Activated CD8-positive, alpha-beta memory T cell treated with anti-CD3 and anti-CD28 coated beads for 36 hours (primary cell): ENCODE data around the gene JAML. TPM values are rescaled to one million over a fixed set of nuclear protein-coding genes. Genes with fewer than 3 reads are reported as not detected.
"Not testable (repeated sequence)": the region's sequence is repeated elsewhere in the genome, so short reads cannot be mapped to it uniquely, and the experiment has no call there.

Experiments
- CTCF ChIA-PET: fragments of 350-600 bp; sonication (Branson Sonifier 250); formaldehyde crosslinking; loops from one replicate; lab custom pipeline; 2021; ENCODE audit warnings: antibody characterized with exemption; lab: Charles Lee
- POLR2A ChIA-PET: fragments of 350-600 bp; sonication (Branson Sonifier 250); formaldehyde crosslinking; loops from one replicate; lab custom pipeline; 2021; ENCODE audit warnings: antibody characterized with exemption; lab: Charles Lee
- total RNA-seq, 2 experiments: library from RNA; stranded (reverse); gene quantifications; one replicate each; pipeline ENCODE4 v1.2.3, GENCODE V29; 2021

JAML gene
- total RNA-seq, 2 experiments from 2014 or later: 300 to 305 TPM

DNA sequence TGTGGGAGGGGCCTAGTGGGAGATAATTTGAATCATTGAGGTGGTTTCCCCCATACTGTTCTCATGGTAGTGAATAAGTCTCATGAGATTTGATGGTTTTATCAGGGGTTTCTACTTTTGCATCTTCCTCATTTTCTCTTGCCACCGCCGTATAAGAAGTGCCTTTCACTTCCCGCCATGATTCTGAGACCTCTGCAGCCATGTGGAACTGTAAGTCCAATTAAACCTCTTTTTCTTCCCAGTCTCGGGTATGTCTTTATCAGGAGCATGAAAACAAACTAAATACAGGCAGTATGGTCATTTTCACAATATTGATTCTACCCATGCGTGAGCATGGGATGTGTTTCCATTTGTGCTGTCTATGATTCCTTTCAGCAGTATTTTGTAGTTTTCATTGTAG lies 32.0 kb downstream of the JAML start:
- CTCF ChIA-PET, POLR2A ChIA-PET: not testable (repeated sequence)

DNA sequence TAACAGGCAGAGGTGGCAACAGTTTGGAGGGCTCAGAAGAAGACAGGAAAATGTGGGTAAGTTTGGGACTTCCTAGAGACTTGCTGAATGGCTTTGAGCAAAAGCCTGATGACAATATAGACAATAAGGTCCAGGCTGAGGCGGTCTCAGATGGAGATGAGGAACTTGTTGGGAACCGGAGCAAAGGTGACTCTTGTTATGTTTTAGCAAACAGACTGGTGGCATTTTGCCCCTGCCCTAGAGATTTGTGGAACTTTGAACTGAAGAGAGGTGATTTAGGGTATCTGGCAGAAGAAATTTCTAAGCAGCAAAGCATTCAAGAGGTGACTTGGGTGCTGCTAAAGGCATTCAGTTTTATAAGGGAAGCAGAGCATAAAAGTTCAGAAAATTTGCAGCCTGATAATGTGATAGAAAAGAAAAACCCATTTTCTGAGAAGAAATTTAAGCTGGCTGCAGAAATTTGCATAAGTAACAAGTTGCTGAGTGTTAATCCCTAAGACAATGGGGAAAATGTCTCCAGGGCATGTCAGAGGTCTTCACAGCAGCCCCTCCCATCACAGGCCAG lies 33.8 kb downstream of the JAML start:
- POLR2A ChIA-PET, CTCF ChIA-PET: not testable (repeated sequence)

DNA sequence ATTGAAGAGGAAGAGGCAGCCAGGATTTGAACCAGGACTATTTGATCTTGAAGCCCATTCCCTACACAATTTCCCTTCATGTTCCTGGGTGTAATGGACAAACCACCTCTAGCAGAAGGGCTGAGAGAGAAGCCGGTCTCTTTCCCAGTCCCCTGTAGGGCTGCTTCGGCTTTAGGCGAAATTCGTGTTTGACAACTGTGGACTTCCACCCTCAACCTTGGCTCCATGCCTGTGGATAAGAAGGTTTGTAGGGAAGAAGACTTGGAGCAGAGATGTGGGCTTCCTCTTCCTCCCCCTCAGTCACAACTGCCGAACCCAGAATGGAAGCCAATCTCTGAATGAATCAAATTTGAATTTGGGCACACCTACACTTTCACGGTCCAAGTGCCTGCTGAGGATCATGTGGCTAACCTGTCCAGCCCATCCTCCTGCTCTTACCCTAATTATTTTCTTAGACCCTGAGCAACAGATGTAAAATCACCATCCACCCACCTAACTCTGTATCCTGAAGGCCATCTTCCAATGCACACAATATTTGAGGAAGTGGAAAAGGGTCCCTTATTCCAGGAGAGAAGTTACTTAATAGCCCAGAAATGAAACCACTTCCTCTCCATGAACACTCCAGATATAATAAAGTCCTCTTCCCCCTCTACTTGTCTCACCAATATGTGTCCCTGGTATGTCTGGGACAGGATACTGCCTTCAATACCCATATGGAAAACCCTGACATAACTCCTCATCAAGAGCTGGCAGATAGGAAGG lies 38.3 kb downstream of the JAML start:
- ChIA-PET CTCF (interaction anchor here (1.4 kb wide), 1 partner anchor 15 kb away, joined by 4 read pairs; no protein-coding TSS in a partner anchor), POLR2A (no interaction called here)

DNA sequence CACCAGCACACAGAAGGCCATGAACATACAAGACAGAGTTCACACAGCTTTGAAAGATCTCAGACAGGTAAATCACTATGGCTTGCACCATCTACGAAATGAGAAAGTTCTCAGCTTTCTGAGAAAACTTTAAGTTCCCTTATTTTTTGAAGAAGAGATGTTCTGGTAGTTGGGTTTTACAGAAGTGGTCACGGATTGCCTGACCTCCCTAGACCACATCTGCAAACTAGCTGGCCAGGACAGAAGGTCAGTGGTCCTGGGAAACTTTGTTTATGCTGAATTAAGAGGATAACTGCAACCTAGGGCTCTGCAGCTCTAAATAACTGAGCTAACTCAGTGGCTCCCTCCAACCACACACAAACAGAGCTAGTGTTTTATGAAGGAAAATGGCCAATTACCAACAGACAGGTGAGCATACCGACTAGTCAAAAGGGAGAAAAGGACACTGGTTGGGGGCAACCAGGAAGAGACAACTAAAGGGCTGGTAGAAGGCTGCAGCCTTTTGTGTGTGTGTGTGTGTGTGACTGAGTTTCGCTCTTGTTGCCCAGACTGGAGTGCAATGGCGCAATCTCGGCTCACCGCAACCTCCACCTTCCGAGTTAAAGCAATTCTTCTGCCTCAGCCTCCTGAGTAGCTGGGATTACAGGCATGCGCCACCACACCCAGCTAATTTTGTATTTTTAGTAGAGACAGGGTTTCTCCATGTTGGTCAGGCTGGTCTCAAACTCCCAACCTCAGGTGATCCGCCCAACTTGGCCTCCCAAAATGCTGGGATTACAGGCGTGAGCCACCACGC lies 39.8 kb downstream of the JAML start:
- ChIA-PET POLR2A (no interaction called here), CTCF (interaction anchor here (1.0 kb wide), 1 partner anchor 45 kb away, joined by 3 read pairs; no protein-coding TSS in a partner anchor)

DNA sequence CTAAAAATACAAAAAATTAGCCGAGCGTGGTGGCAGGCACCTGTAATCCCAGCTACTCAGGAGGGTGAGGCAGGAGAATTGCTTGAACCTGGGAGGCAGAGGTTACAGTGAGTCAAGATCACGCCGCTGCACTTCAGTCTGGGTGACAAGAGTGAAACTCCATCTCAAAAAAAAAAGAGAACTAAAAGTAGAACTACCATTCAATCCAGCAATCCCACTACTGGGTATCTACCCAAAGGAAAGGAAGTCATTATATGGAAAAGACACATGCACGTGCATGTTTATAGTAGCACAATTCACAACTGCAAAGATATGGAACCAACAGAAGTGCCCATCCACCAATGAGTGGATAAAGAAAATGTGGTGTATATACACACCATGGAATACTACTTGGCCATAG lies 41.1 kb downstream of the JAML start:
- POLR2A ChIA-PET: not testable (repeated sequence)
- CTCF ChIA-PET: interaction anchor here (0.6 kb wide), 1 partner anchor 12 kb away, joined by 4 read pairs; no protein-coding TSS in a partner anchor

DNA sequence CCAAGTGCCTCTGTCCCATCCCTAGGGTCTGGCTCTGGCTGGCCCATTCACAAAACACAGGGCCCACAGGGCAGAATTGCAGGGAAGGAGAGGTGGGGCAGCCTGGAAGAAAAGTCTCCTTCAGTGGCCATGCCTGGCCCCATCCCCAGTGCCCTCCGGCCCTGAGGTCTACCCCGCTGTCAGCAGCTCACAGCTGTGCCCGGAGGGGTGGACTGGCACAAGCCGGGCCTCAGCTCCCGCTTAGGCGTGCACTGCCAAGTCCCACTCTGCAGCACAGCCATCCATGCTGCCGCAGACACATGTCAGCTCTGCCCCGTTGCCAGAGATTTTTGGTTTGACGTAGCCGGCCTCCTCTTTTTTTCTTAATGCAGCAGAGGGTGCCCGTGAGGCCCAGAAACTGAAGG lies 44.5 kb downstream of the JAML start:
- POLR2A ChIA-PET: no interaction called here
- CTCF ChIA-PET: interaction anchor here (1.1 to 2.2 kb wide), 4 partner anchors 9 to 127 kb away, joined by 3 to 9 read pairs (median 4); no protein-coding TSS in a partner anchor

DNA sequence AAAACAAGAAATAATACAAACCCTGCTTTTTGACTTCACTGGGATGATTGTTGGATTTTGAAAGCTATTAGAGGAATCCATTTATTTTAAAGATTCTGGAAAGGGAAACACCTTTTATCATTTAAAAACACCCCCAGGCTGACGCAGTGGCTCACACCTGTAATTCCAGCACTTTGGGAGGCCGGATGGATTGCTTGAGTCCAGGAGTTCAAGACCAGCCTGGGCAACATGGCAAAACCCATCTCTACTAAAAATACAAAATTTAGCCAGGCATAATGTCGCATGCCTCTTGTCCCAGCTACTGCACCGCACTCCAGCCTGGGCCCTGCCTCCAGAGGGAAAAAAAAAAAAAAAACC lies 48.1 kb downstream of the JAML start:
- ChIA-PET CTCF (no interaction called here), POLR2A (interaction anchor here (0.7 kb wide), 1 partner anchor 28 kb away, joined by 4 read pairs; no protein-coding TSS in a partner anchor)

DNA sequence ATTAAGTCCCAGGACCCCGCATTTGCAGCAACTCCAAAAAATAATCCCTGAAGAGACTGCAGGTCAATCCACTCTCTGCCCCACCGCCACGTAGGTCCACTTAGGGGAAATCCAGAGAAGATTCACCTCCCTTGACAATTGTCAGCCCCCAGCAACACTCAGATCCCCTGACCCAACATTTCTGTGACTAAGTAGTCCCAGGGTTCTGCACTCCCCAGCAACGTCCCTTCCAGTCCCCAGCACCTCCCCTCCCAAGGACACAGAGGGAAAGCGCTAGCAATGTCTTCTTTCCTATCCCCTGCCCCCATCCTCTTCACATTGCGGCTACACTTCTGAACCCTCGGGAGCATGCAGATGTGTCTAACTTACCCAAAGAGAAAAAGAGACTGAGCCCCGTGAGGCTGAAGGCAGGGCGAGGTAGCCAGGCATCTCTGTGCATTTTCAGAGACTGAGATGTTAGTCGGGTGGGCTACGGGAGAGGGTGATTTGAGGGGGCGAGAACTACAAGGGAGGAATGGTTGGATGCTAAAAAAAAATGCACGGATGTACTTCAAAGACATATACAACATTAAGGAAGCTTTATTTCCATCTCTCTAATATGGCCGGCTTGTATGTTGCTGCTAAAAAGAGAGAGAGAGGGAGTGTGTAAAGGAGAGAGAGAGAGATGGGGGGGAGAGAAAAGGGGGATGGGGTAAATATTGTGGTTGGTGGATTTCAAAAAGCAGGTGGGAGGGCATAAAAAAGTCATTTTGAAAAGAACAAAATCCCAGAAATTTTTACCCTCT lies 48.6 kb downstream of the JAML start, which contains the start of gene SCN2B:
TSS of gene SCN2B (minus strand) at position 647 of the 785 bp plus-strand sequence. CDS start at position 439, 208 bp downstream.
- ChIA-PET CTCF (no interaction called here), POLR2A (interaction anchor here (0.7 kb wide), 1 partner anchor 28 kb away, joined by 4 read pairs; no protein-coding TSS in a partner anchor)

DNA sequence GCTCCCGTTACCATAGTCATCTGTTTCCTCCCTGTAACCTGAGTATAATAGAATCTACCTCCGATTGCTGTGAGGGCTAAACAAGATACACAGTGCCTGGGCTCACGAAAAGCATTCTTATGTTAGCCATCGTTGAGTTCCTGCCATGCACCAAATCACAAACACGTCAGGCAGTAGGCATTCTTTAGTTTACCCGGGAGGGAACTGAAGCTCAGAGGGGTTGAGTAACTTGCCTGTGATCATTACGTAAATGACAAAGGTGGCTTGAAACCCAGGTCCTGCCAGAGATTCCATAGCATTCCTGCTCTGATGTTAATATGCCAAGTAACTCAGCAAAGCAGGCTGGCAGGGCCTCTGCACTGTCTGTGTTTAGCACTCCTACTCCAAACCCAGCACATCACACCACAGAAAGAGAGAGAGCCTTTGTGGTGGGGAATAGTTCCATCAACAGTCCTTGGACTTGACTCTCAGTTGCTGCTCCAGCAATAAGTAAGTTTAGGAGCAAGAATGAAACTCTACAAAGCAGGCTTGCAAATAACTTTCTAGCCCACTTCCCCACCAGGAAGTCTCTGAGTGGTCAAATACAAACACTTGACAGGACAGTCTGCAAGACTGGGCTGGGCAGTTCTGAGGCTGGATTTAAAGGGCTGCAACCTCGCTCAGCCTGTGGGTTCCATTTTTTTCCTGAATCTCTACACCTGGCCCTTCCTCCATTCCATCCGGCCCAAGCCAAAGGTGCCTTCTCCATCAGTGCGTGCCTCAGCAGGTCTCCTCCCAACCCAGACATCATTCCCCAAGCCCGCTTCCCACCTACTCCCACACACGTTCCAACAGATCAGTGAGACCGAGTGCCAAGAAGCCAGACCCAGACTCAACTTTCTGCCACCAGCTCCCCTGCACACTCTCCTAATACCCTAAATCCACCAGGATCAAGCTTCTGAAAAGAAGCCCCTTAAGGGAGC lies 49.5 kb downstream of the JAML start:
- ChIA-PET POLR2A (no interaction called here), CTCF (interaction anchor here (0.6 kb wide), 1 partner anchor 143 kb away, joined by 3 read pairs; no protein-coding TSS in a partner anchor)

DNA sequence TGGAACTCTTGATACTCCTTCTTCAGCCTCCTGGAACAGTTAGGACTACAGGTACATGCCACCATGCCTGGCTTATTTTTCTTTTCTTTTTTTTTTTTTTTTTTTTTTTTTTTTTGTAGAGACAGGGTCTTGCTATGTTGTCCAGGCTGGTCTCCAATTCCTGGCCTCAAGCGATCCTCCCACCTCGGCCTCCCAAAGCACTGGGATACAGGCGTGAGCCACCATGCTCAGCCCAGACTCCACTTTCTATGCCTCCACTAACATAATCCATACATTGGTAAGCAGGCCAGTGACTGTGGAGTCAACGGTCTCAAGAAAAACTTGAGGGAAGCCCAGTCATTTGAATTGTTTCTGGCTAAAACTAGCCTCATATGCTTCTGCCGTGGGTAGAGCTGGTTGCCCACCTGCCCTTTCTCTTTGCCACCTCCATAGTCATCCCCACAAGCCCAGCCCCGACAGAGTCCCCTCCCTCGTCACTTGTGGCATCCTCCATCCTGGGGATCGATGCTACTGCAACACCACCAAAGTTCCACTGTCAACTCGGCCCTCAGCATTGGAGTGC lies 50.7 kb downstream of the JAML start:
- CTCF ChIA-PET: interaction anchor here (3.4 kb wide), 1 partner anchor 25 kb away, joined by 18 read pairs; no protein-coding TSS in a partner anchor
- POLR2A ChIA-PET: no interaction called here

DNA sequence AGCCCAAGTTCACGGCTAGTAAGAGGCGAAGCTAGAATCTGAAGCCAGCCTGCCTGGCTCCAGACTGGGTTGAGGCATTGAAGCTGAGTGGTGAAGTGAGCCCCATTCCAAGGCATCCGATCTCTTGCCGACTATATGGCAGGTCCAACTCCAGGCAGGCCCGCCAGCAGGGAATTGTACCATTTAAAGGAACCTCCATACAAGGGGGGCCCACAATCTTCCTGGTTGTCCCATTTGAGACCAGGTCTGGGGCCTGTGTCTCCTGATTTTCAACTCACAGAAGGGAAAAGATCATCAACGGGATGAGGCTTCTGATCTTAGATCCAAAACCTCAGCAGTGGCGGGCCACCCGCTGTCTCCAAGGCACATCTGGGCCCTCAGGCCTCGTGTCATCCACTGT lies 52.5 kb downstream of the JAML start:
- ChIA-PET CTCF (interaction anchor here (0.6 to 5.3 kb wide), 19 partner anchors 8 to 639 kb away, joined by 3 to 37 read pairs (median 5); partner anchors contain the start of genes MPZL3 and SCN4B), POLR2A (no interaction called here)

DNA sequence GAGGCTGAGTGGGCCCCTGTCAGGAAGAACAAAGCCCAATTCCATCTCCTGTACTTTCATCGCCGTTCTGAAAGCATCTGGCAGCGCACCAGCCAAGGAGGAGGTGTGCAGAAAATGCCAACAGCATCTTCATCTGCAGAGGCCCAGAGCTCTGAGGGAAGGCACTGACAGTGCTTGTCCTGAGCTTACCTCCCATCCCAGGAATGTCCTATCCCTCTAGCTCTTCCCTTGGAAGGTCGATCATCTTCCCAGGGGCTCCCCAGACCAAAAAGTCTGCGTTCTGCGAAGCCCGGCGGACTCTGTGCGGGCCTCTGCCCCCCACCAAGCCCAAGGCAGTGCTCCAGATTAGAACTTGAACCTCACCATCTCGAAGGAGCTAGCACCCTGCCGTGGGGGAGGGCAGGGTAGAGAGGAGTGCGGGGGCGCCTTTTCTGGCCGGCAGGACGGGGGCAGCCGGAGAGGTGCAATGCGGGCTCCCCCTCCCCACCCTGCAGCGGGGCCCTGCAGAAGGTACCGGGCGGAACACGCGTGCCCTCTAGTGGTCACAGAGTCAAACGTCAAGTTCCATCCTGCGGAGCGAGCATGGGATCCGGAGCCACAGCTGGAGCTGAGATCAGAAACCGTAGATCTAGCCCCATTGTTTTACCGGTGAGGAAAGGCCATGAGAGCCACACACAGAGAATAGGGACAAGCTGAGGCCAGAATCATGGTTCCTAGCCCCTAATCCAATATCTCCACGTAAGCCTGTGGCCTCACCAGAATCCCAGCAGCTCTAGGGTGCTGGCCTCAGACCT lies 53.3 kb downstream of the JAML start:
- POLR2A ChIA-PET: no interaction called here
- CTCF ChIA-PET: interaction anchor here (0.5 to 5.3 kb wide), 31 partner anchors 9 to 639 kb away, joined by 3 to 37 read pairs (median 4); partner anchors contain the start of genes MPZL3 and SCN4B

DNA sequence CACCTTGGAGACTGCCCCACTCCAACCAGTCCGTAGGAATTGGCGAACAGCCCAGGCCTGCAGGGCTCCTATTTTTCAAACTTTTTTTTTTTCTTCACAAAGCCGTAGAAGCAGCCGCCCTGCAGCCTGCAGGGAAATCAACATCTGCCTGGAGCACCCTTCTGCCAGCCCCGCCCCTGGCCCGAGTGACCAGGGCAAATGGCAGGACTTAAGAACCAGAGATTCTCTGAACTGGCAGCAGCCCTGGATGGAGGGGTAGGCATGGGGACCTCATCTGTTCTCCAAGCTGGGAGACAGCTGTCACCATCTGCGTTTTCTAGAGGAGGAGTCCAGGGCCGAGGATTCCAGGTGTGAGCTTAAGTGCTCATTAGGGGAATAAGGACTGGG lies 53.9 kb downstream of the JAML start:
- POLR2A ChIA-PET: no interaction called here
- CTCF ChIA-PET: interaction anchor here (0.5 to 5.3 kb wide), 24 partner anchors 9 to 424 kb away, joined by 3 to 37 read pairs (median 4); partner anchors contain the start of genes MPZL3 and SCN4B

DNA sequence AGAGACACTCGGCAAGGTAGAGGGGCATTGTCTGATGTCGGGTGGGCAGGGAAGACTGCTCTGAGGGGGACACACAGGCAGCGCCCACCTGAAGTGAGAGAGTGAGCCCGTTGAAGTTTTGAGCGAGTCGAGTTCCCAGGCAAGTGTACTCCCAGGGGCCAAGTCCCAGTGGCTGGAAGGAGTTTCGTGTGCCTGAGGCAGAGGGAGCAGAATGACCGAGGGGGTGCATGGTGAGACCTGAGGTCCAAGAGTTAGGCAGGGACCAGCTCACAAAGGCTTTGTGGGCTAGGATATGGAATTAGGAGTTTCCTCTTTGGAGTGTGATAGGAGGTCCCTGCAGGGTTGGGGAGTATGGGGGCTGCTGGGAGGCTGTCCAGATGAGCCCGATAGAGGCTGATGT lies 54.6 kb downstream of the JAML start:
- ChIA-PET CTCF (interaction anchor here (1.0 to 5.3 kb wide), 5 partner anchors 13 to 336 kb away, joined by 3 to 37 read pairs (median 4); no protein-coding TSS in a partner anchor), POLR2A (no interaction called here)

DNA sequence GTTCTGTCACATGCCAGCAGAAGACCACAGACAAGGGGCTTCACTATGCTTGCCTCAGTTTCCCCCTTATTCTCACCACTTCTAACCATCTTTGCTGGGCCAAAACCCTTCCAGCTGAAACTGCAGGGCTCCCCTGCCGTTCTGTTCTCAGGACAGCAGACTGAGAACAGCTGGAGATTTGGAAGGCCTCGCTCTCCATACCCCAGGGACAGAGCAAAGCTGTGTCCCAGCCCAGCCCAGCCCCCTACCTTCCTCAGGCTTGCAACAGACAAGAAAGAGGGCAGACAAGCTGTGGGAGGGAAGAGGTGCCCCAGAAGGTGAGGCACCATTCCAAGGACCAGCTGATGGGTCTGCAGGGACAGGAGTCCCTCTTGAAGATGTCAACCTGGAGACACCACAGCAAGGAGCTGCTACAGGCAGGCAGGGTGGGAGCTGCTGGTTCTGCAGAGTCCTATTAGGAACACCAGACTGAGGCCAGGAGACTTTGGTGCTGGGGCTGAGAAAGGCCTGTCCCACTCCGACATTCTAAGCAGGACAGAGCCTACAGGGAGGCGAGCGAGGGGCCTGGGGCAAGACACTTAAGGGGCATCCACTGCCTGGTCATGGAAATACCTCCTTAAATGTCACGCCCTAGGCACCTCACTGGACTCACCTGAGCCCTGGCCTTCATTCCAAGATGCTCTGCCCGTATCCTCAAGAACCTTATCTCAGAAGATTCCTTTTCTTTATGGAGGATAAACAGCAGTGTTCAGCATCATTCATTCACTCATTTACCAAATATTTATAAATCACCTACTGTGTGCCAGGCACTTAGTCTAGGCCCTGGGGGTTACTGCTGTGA lies 55.3 kb downstream of the JAML start:
- POLR2A ChIA-PET: no interaction called here
- CTCF ChIA-PET: interaction anchor here (1.2 to 5.3 kb wide), 3 partner anchors 12 to 127 kb away, joined by 3 to 37 read pairs (median 5); no protein-coding TSS in a partner anchor
